GM21529 (cell line): Measurements from ENCODE around the gene HSD17B11.
"Not testable (repeated sequence)": the region's sequence is repeated elsewhere in the genome, so short reads cannot be mapped to it uniquely, and the experiment has no call there.

Experiments
- ATAC-seq: cut with Tn5 transposase; IDR thresholded peaks from one replicate; pipeline ENCODE4 v1.9.1; 2021; ENCODE audit not compliant: unreplicated experiment

HSD17B11 gene, protein sequence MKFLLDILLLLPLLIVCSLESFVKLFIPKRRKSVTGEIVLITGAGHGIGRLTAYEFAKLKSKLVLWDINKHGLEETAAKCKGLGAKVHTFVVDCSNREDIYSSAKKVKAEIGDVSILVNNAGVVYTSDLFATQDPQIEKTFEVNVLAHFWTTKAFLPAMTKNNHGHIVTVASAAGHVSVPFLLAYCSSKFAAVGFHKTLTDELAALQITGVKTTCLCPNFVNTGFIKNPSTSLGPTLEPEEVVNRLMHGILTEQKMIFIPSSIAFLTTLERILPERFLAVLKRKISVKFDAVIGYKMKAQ

GRCh38 chr4:87390891-87391575, at the start of gene HSD17B11:
Gene HSD17B11, minus strand, starts transcription at chr4:87391188. Its CDS starts 118 bp downstream, at chr4:87391070.
- ATAC-seq = peak; percentile 99

DNA sequence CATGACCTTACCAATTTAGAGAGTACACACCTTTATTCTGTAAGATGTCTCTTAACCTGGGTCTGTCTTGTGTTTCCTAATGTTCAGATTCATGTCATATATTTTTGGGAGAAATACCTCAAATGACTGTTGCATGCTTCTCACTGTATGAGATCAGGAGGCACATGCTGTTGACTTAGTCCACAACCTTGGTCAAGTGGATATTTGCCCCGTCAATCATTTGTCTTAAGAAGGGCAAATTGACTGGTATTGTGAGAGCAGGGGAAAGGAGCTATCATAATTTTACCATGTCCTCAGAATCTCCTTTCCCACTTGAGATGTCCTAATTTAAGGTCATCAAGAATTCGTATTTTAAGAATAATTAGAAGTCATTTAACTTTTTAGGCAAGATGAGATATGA, 42.4 kb upstream of the HSD17B11 start:
- no peak for ATAC-seq

- no peak for ATAC-seq
Measured at GRCh38 chr4:87430038-87430437, 39.0 kb upstream of the HSD17B11 start.

DNA sequence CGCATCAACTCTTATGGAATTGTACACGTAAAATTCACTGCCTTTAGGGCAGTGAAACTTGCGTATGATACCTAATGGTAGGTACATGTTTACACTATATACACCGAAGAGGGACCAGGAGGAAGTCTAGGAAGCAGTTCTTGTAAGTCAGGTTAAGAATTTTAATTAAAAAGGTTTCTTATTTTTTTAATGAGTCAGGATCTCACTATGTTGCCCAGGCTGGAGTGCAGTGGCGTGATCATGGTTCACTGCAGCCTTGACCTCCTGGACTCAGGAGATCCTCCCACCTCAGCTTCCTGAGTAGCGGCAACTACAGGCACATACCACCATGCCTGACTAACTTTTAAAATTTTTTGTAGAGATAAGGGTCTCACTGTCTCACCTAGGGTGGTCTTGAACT, 38.0 kb upstream of the HSD17B11 start:
- ATAC-seq = no peak

- ATAC-seq = no peak
Measured at GRCh38 chr4:87427518-87427868, 36.5 kb upstream of the HSD17B11 start.

GRCh38 chr4:87426865-87427517, 36.0 kb upstream of the HSD17B11 start:
- no peak for ATAC-seq

DNA sequence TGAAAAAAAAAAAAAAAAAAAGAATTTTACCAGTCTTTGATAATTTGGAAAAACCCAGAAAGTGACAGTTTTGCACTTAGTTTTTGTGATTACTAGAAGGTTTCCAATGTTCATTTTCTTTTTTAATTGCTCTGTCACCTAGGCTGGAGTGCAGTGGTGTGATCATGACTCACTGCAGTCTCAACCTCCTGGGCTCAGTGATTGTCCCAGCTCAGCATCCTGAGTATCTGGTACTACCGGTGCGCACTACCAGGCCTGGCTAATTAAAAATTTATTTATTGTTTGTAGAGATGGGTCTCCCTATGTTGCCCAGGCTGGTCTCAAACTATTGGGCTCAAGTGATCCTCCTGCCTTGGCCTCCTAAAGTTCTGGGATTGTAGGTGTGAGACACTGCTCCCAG, 34.7 kb upstream of the HSD17B11 start:
- ATAC-seq = no peak

- ATAC-seq = not testable (repeated sequence)
Measured at GRCh38 chr4:87424099-87424543, 33.1 kb upstream of the HSD17B11 start.

- ATAC-seq = no peak
Measured at GRCh38 chr4:87423317-87424098, 32.5 kb upstream of the HSD17B11 start.

DNA sequence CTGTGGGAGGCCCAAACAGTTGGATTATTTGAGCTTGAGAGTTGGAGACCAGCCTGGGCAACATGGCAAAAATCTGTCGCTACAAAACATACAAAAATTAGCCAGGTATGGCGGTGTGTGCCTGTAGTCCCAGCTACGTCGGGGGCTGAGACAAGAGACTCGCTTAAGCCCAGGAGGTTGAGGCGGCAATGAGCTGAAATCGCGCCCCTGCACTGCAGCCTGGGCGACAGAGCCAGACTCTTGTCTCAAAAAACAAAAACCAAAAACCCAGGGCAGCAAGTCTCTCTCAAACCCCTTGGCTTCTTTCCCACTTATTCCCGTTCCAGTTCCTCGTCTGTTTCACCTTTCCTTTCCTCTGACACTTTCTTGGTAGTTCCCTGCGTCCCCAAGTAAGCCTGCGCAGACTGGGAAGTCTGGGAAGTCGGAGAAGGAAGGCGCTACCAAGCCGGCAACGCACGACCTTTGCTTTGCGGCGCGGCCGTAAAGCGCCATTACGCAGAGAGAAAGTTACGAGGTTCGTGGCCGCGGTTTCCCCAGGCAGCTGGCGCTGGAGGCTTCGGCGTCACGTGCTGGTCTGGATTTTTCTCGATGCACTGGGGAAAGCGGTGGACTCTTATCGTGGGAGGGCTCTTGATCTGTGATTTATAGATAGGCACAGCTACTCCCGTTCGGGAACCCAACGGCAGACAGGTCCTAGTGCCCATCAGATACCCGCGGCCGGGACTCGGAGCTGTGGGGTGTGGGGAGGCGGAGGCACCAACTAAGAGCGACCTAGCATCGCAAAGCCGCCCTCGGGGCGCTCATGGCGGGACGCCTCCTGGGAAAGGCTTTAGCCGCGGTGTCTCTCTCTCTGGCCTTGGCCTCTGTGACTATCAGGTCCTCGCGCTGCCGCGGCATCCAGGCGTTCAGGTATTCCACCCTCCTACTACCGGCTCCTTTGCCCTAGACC, 31.4 kb upstream of the HSD17B11 start, which contains the start of gene NUDT9:
Gene NUDT9, plus strand, starts transcription at position 470 of the 949 bp plus-strand sequence. Its CDS starts 333 bp downstream, at position 803.
- ATAC-seq = peak; percentile 85

DNA sequence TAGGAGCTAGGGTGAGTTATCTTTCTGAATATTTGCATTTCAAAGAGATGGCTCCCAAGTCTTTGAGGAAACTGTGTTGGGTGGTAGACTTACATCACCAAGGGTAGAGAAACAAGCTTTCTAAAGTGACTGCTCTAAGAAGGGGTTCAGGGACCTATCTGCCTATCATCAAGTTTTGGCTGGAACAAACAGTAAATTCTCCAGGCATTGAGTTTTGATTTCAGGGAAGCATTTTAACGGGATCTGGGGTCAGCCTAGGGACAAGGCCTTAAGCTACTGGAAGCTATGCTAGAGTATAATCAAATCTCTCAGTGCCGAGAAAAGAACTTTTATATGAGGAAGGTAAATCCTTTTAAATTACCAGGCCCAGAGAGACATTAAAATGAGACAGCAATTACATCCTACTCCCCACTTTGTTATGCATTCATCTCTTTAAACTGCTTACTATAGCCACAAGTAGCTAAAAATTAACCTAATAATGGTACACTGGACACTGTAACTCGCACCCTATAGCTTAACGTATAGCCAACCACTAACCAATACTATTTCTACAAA, 29.4 kb upstream of the HSD17B11 start:
- no peak for ATAC-seq

- no peak for ATAC-seq
Measured at GRCh38 chr4:87419578-87420249, 28.7 kb upstream of the HSD17B11 start.

GRCh38 chr4:87418410-87418809, 27.4 kb upstream of the HSD17B11 start:
- ATAC-seq = not testable (repeated sequence)

DNA sequence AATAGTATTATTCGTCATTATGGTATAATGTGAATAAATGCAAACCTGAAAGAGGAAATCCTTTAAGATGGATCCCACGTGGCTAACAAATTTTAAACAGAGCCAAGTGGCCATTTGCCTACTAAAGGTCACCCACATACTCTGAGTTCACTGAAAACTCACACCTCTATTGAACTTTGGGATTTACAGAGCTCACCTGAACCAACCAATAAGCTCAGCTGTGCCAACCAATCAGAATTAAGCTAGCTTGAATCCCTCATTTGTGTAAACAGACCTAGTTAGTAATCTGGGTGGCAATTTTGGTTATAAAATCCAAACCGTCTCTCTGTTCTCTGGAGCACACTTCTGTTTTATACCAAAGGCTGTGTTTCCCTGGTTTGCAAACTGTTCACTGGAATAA, 26.0 kb upstream of the HSD17B11 start:
- ATAC-seq = no peak

- no peak for ATAC-seq
Measured at GRCh38 chr4:87414816-87415215, 23.8 kb upstream of the HSD17B11 start.

GRCh38 chr4:87410679-87411078, 19.7 kb upstream of the HSD17B11 start:
- ATAC-seq = no peak

DNA sequence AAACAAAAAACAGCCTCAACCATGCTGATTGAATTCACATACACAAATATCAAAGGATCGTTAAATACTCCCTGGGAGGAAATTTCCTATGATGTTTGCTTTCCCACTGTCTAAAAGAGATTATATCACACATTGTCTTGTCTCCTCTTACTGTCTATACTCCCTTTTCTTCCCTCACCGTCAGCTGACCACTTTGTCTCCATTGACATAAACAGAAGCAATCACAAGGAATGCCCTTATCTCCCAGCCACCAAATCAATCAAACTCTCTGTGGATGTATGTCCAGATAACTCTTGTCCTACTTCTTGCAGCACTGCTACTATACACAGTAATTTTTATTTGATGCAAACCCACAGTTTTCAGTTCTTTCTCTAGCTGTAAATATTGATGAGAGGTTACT, 19.2 kb upstream of the HSD17B11 start:
- no peak for ATAC-seq

- ATAC-seq = no peak
Measured at GRCh38 chr4:87409420-87409939, 18.5 kb upstream of the HSD17B11 start.

GRCh38 chr4:87406902-87407301, 15.9 kb upstream of the HSD17B11 start:
- not testable (repeated sequence) for ATAC-seq
